Measurements from ENCODE around the gene ELMO2. TPM values are rescaled to one million over a fixed set of nuclear protein-coding genes. Genes with fewer than 3 reads are reported as not detected.
A peak's percentile ranks its signal among the peaks of the same experiment; 100 is the strongest.

Gene ELMO2
- total RNA-seq, 1 donor from 2014 or later = 45.6 TPM

- no peaks in the 10 kb centered on the region for H3K9me3 Mint-ChIP-seq
- no peak for TF ChIP-seq CTCF (IDR thresholded peaks at IDR 0.05)
- no peak overlapping the region for H3K27ac Mint-ChIP-seq
- CTCF ChIA-PET = interaction anchor here (1.3 kb wide), 1 partner anchor 62 kb away, joined by 4 read pairs; no protein-coding TSS in a partner anchor
- no peaks in the 10 kb centered on the region for H3K27me3 Mint-ChIP-seq
- H3K4me3 Mint-ChIP-seq = no peak overlapping the region
- DNase-seq (no peak), ATAC-seq (ENCODE audit: low read depth) (no peak)
- intact Hi-C loops (cut with micrococcal nuclease) = loop anchor here (10.0 kb wide), 1 partner anchor 573 kb away; the partner anchor contains the start of genes DNTTIP1 and WFDC3
- peaks cover 15% of the 10 kb centered on the region for H3K4me1 Mint-ChIP-seq
- H3K36me3 Mint-ChIP-seq (ENCODE audit: low read depth) = peaks cover 80% of the 10 kb centered on the region
- POLR2A ChIA-PET = no interaction called here
Measured at GRCh38 chr20:46367967-46368901, 38.2 kb downstream of the ELMO2 start.

- Mint-ChIP-seq H3K27ac (no peak overlapping the region), H3K4me3 (no peak overlapping the region), H3K4me1 (peaks cover 25% of the 10 kb centered on the region), H3K27me3 (no peaks in the 10 kb centered on the region), H3K9me3 (no peaks in the 10 kb centered on the region), H3K36me3 (ENCODE audit: low read depth) (peaks cover 77% of the 10 kb centered on the region)
- POLR2A ChIA-PET = no interaction called here
- no peak for DNase-seq
- intact Hi-C loops (cut with micrococcal nuclease) = loop anchor here (10.0 kb wide), 1 partner anchor 572 kb away; the partner anchor contains the start of genes DNTTIP1 and WFDC3
- no peak for TF ChIP-seq CTCF (IDR thresholded peaks at IDR 0.05)
- ATAC-seq (ENCODE audit: low read depth) = no peak
- CTCF ChIA-PET = no interaction called here
Measured at GRCh38 chr20:46367234-46367633, 39.2 kb downstream of the ELMO2 start.

- Mint-ChIP-seq H3K27ac (no peak overlapping the region), H3K9me3 (no peaks in the 10 kb centered on the region), H3K4me1 (peaks cover 29% of the 10 kb centered on the region), H3K4me3 (no peak overlapping the region), H3K36me3 (ENCODE audit: low read depth) (peaks cover 76% of the 10 kb centered on the region), H3K27me3 (no peaks in the 10 kb centered on the region)
- ATAC-seq (ENCODE audit: low read depth) = no peak
- DNase-seq = no peak
- ChIA-PET POLR2A (no interaction called here), CTCF (no interaction called here)
- TF ChIP-seq CTCF (IDR thresholded peaks at IDR 0.05) = no peak
- intact Hi-C loops (cut with micrococcal nuclease) = loop anchor here (10.0 kb wide), 1 partner anchor 572 kb away; the partner anchor contains the start of genes DNTTIP1 and WFDC3
Measured at GRCh38 chr20:46366826-46367225, 39.6 kb downstream of the ELMO2 start.

GRCh38 chr20:46365487-46366220 is 40.8 kb downstream of the ELMO2 start:
- no peak for DNase-seq
- Mint-ChIP-seq H3K27ac (no peak overlapping the region), H3K4me3 (peak overlapping the region; percentile 50), H3K9me3 (no peaks in the 10 kb centered on the region), H3K4me1 (peaks cover 41% of the 10 kb centered on the region), H3K36me3 (ENCODE audit: low read depth) (peaks cover 75% of the 10 kb centered on the region), H3K27me3 (no peaks in the 10 kb centered on the region)
- ChIA-PET CTCF (interaction anchor here (0.9 to 1.1 kb wide), 2 partner anchors 37 to 59 kb away, joined by 3 read pairs; no protein-coding TSS in a partner anchor), POLR2A (interaction anchor here (1.4 to 2.6 kb wide), 2 partner anchors 35 to 41 kb away, joined by 6 to 46 read pairs; partner anchors contain the start of gene ELMO2)
- no peak for ATAC-seq (ENCODE audit: low read depth)
- intact Hi-C loops (cut with micrococcal nuclease) = loop anchor here (10.0 kb wide), 1 partner anchor 571 kb away; the partner anchor contains the start of genes DNTTIP1 and WFDC3
- no peak for TF ChIP-seq CTCF (IDR thresholded peaks at IDR 0.05)

All from activated B cell treated with CpG ODN at 0.5 μM for 24 hours (primary cell).